ENCODE data around the gene HAGHL. TPM values are rescaled to one million over a fixed set of nuclear protein-coding genes. Genes with fewer than 3 reads are reported as not detected.

Gene HAGHL
- total and polyA plus RNA-seq, 2 experiments from 2014 or later = 21.6 to 35.3 TPM

GRCh38 chr16:705431-706188 lies 21.3 kb upstream of the HAGHL start, which contains the start of gene FBXL16:
Gene FBXL16, minus strand, starts transcription at chr16:705801. Its CDS starts 8,396 bp downstream, at chr16:697405.
- no peaks in the 10 kb centered on the region for H3K9me2 ChIP-seq (ENCODE audit: insufficient read depth)
- peak; percentile 15 for ATAC-seq
- peaks cover 74% of the 10 kb centered on the region for H3K27me3 Mint-ChIP-seq (ENCODE audit: insufficient read depth, low read depth, poor library complexity)
- H2AFZ ChIP-seq = peak within 1 kb of the TSS; percentile 88; the same call in 1 of the 2 replicates
- H3K4me1 ChIP-seq (ENCODE audit: insufficient read depth) = no peaks in the 10 kb centered on the region
- no peak within 1 kb of the TSS for H3K27ac Mint-ChIP-seq
- peaks cover 84% of the 10 kb centered on the region for H3K27me3 ChIP-seq (ENCODE audit: insufficient read depth)
- no peaks in the 10 kb centered on the region for H3K36me3 ChIP-seq (ENCODE audit: insufficient read depth)
- H3K4me2 ChIP-seq = peak within 1 kb of the TSS; percentile 94
- no peak for TF ChIP-seq CREB1 (CRISPR knock-in tag; IDR thresholded peaks at IDR 0.05; ENCODE audit: low read depth)
- no peaks in the 10 kb centered on the region; the same call in 2 of the 3 replicates for H3K4me1 Mint-ChIP-seq
- no peaks in the 10 kb centered on the region; the same call in 1 of the 2 replicates for H4K20me1 ChIP-seq (replicated peaks; ENCODE audit: insufficient read depth)
- H3F3A ChIP-seq (replicated peaks; ENCODE audit: low read depth) = 0 out of 2 replicates have a peak, but pooled peaks cover 6% of the 10 kb centered on the region
- peak within 1 kb of the TSS; percentile 67 for H3K4me3 ChIP-seq
- H3K27ac ChIP-seq (ENCODE audit: low read depth) = no peak within 1 kb of the TSS
- no peaks in the 10 kb centered on the region; the same call in 2 of the 3 replicates for H3K9me3 Mint-ChIP-seq
- DNase-seq (ENCODE audit: low spot score) = peak; percentile 70
- peak within 1 kb of the TSS; percentile 74 for H3K4me3 Mint-ChIP-seq
- H3K79me2 ChIP-seq (replicated peaks; ENCODE audit: insufficient read depth) = no peaks in the 10 kb centered on the region
- no peaks in the 10 kb centered on the region for H3K36me3 Mint-ChIP-seq (ENCODE audit: low read depth)

GRCh38 chr16:706189-707061 lies 20.5 kb upstream of the HAGHL start:
- ATAC-seq (peak; percentile 30), DNase-seq (ENCODE audit: low spot score) (peak; percentile 76)
- Mint-ChIP-seq H3K4me3 (peak overlapping the region; percentile 74), H3K27ac (no peak overlapping the region), H3K9me3 (no peaks in the 10 kb centered on the region), H3K27me3 (ENCODE audit: insufficient read depth, low read depth, poor library complexity) (peaks cover 68% of the 10 kb centered on the region), H3K4me1 (no peaks in the 10 kb centered on the region; the same call in 2 of the 3 replicates), H3K36me3 (ENCODE audit: low read depth) (no peaks in the 10 kb centered on the region)
- Histone ChIP-seq H3K79me2 (replicated peaks; ENCODE audit: insufficient read depth) (no peaks in the 10 kb centered on the region), H2AFZ (peak overlapping the region; percentile 88; the same call in 1 of the 2 replicates), H4K20me1 (replicated peaks; ENCODE audit: insufficient read depth) (no peaks in the 10 kb centered on the region; the same call in 1 of the 2 replicates), H3K27ac (ENCODE audit: low read depth) (no peak overlapping the region), H3F3A (replicated peaks; ENCODE audit: low read depth) (0 out of 2 replicates have a peak, but pooled peaks cover 6% of the 10 kb centered on the region), H3K36me3 (ENCODE audit: insufficient read depth) (no peaks in the 10 kb centered on the region), H3K9me2 (ENCODE audit: insufficient read depth) (no peaks in the 10 kb centered on the region), H3K27me3 (ENCODE audit: insufficient read depth) (peaks cover 76% of the 10 kb centered on the region), H3K4me2 (peak overlapping the region; percentile 94), H3K4me1 (ENCODE audit: insufficient read depth) (no peaks in the 10 kb centered on the region), H3K4me3 (peak overlapping the region; percentile 67)
- TF ChIP-seq EZH2 (IDR thresholded peaks at IDR 0.05; ENCODE audit: low read depth, unreplicated experiment) (peak; percentile 42), POLR2AphosphoS5 (IDR thresholded peaks at IDR 0.05; ENCODE audit: low read depth) (no peak)

GRCh38 chr16:707062-707538 lies 19.8 kb upstream of the HAGHL start:
- H3K27me3 ChIP-seq (ENCODE audit: insufficient read depth) = peaks cover 71% of the 10 kb centered on the region
- no peak overlapping the region for H2AFZ ChIP-seq
- no peak for TF ChIP-seq ZNF462 (CRISPR knock-in tag; IDR thresholded peaks at IDR 0.05)
- no peak for TF ChIP-seq ETS1 (IDR thresholded peaks at IDR 0.05)
- no peak for TF ChIP-seq EZH2 (IDR thresholded peaks at IDR 0.05; ENCODE audit: low read depth, unreplicated experiment)

More at GRCh38 chr16:707062-707538, 19.8 kb upstream of the HAGHL start:
- Mint-ChIP-seq H3K4me1 (no peaks in the 10 kb centered on the region; the same call in 2 of the 3 replicates), H3K27me3 (ENCODE audit: insufficient read depth, low read depth, poor library complexity) (peaks cover 63% of the 10 kb centered on the region), H3K9me3 (no peaks in the 10 kb centered on the region), H3K27ac (no peak overlapping the region), H3K36me3 (ENCODE audit: low read depth) (no peaks in the 10 kb centered on the region), H3K4me3 (peak overlapping the region; percentile 74)
- H3K9me2 ChIP-seq (ENCODE audit: insufficient read depth) = no peaks in the 10 kb centered on the region
- no peak for DNase-seq (ENCODE audit: low spot score)
- H4K20me1 ChIP-seq (replicated peaks; ENCODE audit: insufficient read depth) = no peaks in the 10 kb centered on the region; the same call in 1 of the 2 replicates
- H3F3A ChIP-seq (replicated peaks; ENCODE audit: low read depth) = 0 out of 2 replicates have a peak, but pooled peaks cover 6% of the 10 kb centered on the region
- H3K27ac ChIP-seq (ENCODE audit: low read depth) = no peak overlapping the region
- peak overlapping the region; percentile 67; the same call in 1 of the 2 replicates for H3K4me3 ChIP-seq
- H3K4me1 ChIP-seq (ENCODE audit: insufficient read depth) = no peaks in the 10 kb centered on the region
- ATAC-seq = no peak
- no peaks in the 10 kb centered on the region for H3K36me3 ChIP-seq (ENCODE audit: insufficient read depth)
- H3K79me2 ChIP-seq (replicated peaks; ENCODE audit: insufficient read depth) = no peaks in the 10 kb centered on the region
- H3K4me2 ChIP-seq = peak overlapping the region; percentile 94; the same call in 1 of the 2 replicates
